SK-N-SH (cell line): ENCODE measurements around the gene RAMP2.

Experiments used
- CTCF ChIP-seq: fragments of 200-600 bp; sonication (generic); IDR thresholded peaks from 2 replicates; pipeline ENCODE4 v1.6.1; 2017; ENCODE audit warnings: antibody characterized with exemption, mild to moderate bottlenecking, moderate library complexity
- EP300 ChIP-seq, 2 experiments: IDR thresholded peaks; 2 replicates each; pipeline versions ENCODE4 v1.4.0 to v1.6.1; 2012; ENCODE audit warnings: borderline replicate concordance in 1 of 2, low read depth in 1 of 2, low read length in 1 of 2
- MAX ChIP-seq: IDR thresholded peaks from 2 replicates; pipeline ENCODE4 v1.4.0; 2012; ENCODE audit warnings: low read depth
- REST ChIP-seq: IDR thresholded peaks from 2 replicates; pipeline ENCODE4 v1.6.1; 2012; ENCODE audit warnings: mild to moderate bottlenecking, low read depth, low read length, moderate library complexity
- SMC3 ChIP-seq: IDR thresholded peaks from 2 replicates; pipeline ENCODE4 v1.6.1; 2012; ENCODE audit warnings: low read depth, low read length, improper control_type of control experiment
- TAF1 ChIP-seq: IDR thresholded peaks from 2 replicates; pipeline ENCODE4 v1.6.1; 2012; ENCODE audit warnings: low read depth, mild to moderate bottlenecking, low read length, moderate library complexity, borderline replicate concordance

DNA sequence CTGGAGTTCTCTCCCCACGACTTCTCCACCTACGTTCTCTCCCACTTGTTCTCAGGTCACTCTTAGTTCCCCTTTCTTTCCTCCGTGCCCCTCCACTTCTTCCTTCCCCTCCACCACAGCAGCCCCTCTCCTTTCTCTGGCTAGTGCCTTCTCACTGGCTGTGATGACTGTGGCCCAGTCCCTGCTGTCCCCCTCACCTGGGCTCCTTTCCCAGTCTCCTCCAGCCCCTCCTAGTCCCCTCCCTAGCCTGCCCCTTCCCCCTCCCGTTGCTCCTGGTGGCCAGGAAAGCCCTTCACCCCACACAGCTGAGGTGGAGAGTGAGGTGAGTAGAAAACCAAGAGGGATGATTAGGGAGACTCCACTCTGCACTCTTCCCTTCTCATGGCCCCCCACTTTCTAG is 34.0 kb downstream of the RAMP2 start:
- TF ChIP-seq MAX = no peak
- TF ChIP-seq REST = no peak
- TF ChIP-seq TAF1 = no peak
- TF ChIP-seq SMC3 = no peak
- no peak for TF ChIP-seq EP300 (IDR thresholded peaks at IDR 0.05; ENCODE audit: borderline replicate concordance in 1 of 2, low read depth in 1 of 2, low read length in 1 of 2)
- TF ChIP-seq CTCF = no peak
